HepG2 (cell line): ENCODE results near the gene RGL1. TPM values are rescaled to one million over a fixed set of nuclear protein-coding genes. Genes with fewer than 3 reads are reported as not detected.
A peak's percentile ranks its signal among the peaks of the same experiment; 100 is the strongest.

ENCODE experiments used
- ARNT2 ChIP-seq: sonication (generic); formaldehyde crosslinking; IDR thresholded peaks from 2 replicates; pipeline ENCODE4 v1.8.0; 2022; ENCODE audit warnings: mild to moderate bottlenecking, low read depth, missing genetic modification reagents, moderate library complexity
- CEBPB ChIP-seq: IDR thresholded peaks from 2 replicates; pipeline ENCODE4 v1.6.1; 2011; ENCODE audit warnings: low read depth, low read length, improper control_type of control experiment, borderline replicate concordance
- DPF2 ChIP-seq: sonication (generic); formaldehyde crosslinking; IDR thresholded peaks from 2 replicates; pipeline ENCODE4 v1.4.0; 2020; ENCODE audit warnings: mild to moderate bottlenecking, low read depth, missing genetic modification reagents, borderline replicate concordance
- EED ChIP-seq: sonication (generic); formaldehyde crosslinking; IDR thresholded peaks from 2 replicates; pipeline ENCODE4 v1.5.0; 2020; ENCODE audit warnings: mild to moderate bottlenecking, missing genetic modification reagents
- IRF2 ChIP-seq: IDR thresholded peaks from 2 replicates; pipeline ENCODE4 v1.6.1; 2018; ENCODE audit warnings: missing genetic modification reagents, missing compliant biosample characterization
- KAT8 ChIP-seq: IDR thresholded peaks from 2 replicates; pipeline ENCODE4 v1.6.1; 2016; ENCODE audit warnings: missing genetic modification reagents, missing compliant biosample characterization
- KDM2A ChIP-seq: sonication (generic); formaldehyde crosslinking; IDR thresholded peaks from 2 replicates; pipeline ENCODE4 v1.4.0; 2020; ENCODE audit warnings: low read depth, missing genetic modification reagents, borderline replicate concordance
- LCORL ChIP-seq, 2 experiments: fragments of 450-650 bp in 1 of 2; sonication (generic) in 1 of 2; formaldehyde crosslinking in 1 of 2; IDR thresholded peaks; 2 replicates each; pipeline versions ENCODE4 v1.5.0 to v1.6.1; 2017 to 2020; ENCODE audit warnings: antibody characterized with exemption in 1 of 2, missing genetic modification reagents in 1 of 2
- NFIC ChIP-seq: IDR thresholded peaks from 2 replicates; pipeline ENCODE4 v1.6.1; 2012; ENCODE audit warnings: mild to moderate bottlenecking, low read length, inconsistent platforms
- NFYB ChIP-seq: sonication (generic); formaldehyde crosslinking; IDR thresholded peaks from 2 replicates; pipeline ENCODE4 v1.4.0; 2020; ENCODE audit warnings: missing genetic modification reagents
- NR2F6 ChIP-seq, 2 experiments: IDR thresholded peaks; 2 replicates each; pipeline ENCODE4 v1.6.1; 2016; ENCODE audit warnings: antibody characterized with exemption in 1 of 2, mild to moderate bottlenecking in 1 of 2
- PRPF4 ChIP-seq: fragments of 200-400 bp; formaldehyde crosslinking; IDR thresholded peaks from 2 replicates; pipeline ENCODE4 v1.6.1; 2016; ENCODE audit warnings: low read length, low read depth; ENCODE audit not compliant: poor library complexity, severe bottlenecking
- RBM39 ChIP-seq: fragments of 200-400 bp; formaldehyde crosslinking; IDR thresholded peaks from one replicate; pipeline ENCODE4 v1.6.1; 2018; ENCODE audit warnings: antibody characterized with exemption, mild to moderate bottlenecking, low read depth, low read length; ENCODE audit not compliant: poor library complexity, severe bottlenecking
- SMAD3 ChIP-seq: sonication (generic); formaldehyde crosslinking; IDR thresholded peaks from 2 replicates; pipeline ENCODE4 v1.4.0; 2020; ENCODE audit warnings: missing genetic modification reagents
- SNAI1 ChIP-seq: sonication (generic); formaldehyde crosslinking; IDR thresholded peaks from 2 replicates; pipeline ENCODE4 v1.5.0; 2020; ENCODE audit warnings: mild to moderate bottlenecking, missing genetic modification reagents, borderline replicate concordance
- SRF ChIP-seq: IDR thresholded peaks from 2 replicates; pipeline ENCODE4 v1.6.1; 2011; ENCODE audit warnings: mild to moderate bottlenecking, low read depth, low read length, moderate library complexity
- STAT5B ChIP-seq: sonication (generic); formaldehyde crosslinking; IDR thresholded peaks from 2 replicates; pipeline ENCODE4 v1.4.0; 2020; ENCODE audit warnings: missing genetic modification reagents
- ZFAT ChIP-seq: sonication (generic); formaldehyde crosslinking; conservative IDR thresholded peaks from 2 replicates; pipeline ENCODE4 v1.8.1; 2023; ENCODE audit warnings: missing genetic modification reagents, inconsistent platforms
- ZKSCAN1 ChIP-seq: fragments of 150-350 bp; IDR thresholded peaks from 2 replicates; pipeline ENCODE4 v1.6.1; 2014; ENCODE audit warnings: low read length
- ZNF138 ChIP-seq: sonication (generic); formaldehyde crosslinking; IDR thresholded peaks from 2 replicates; pipeline ENCODE4 v1.5.0; 2020; ENCODE audit warnings: mild to moderate bottlenecking, low read depth, missing genetic modification reagents
- ZNF205 ChIP-seq: IDR thresholded peaks from 2 replicates; pipeline ENCODE4 v1.6.1; 2018; ENCODE audit warnings: missing biosample characterization, missing genetic modification reagents
- ZNF225 ChIP-seq: sonication (generic); formaldehyde crosslinking; IDR thresholded peaks from 2 replicates; pipeline ENCODE4 v1.4.0; 2020; ENCODE audit warnings: mild to moderate bottlenecking, missing genetic modification reagents
- ZNF34 ChIP-seq: sonication (generic); formaldehyde crosslinking; IDR thresholded peaks from 2 replicates; pipeline ENCODE4 v1.4.0; 2020; ENCODE audit warnings: mild to moderate bottlenecking, missing genetic modification reagents, borderline replicate concordance
- ZNF567 ChIP-seq: sonication (generic); formaldehyde crosslinking; IDR thresholded peaks from 2 replicates; pipeline ENCODE4 v1.8.1; 2023; ENCODE audit warnings: mild to moderate bottlenecking, missing genetic modification reagents, borderline replicate concordance
- ZNF747 ChIP-seq: sonication (generic); formaldehyde crosslinking; IDR thresholded peaks from 2 replicates; pipeline ENCODE4 v1.8.1; 2023; ENCODE audit warnings: missing genetic modification reagents, mild to moderate bottlenecking, borderline replicate concordance
- ZNF878 ChIP-seq: sonication (generic); formaldehyde crosslinking; IDR thresholded peaks from 2 replicates; pipeline ENCODE4 v1.8.1; 2023; ENCODE audit warnings: mild to moderate bottlenecking, missing genetic modification reagents, moderate library complexity
- polyA plus RNA-seq, 8 experiments: library from polyadenylated mRNA; depleted of rRNA in 3 of 8; stranded (reverse) in 7 of 8; unstranded in 1 of 8; fragments of >200 nt; fragmentation: Illumina TruSeq in 4 of 8; extraction: Trizol in 4 of 8; gene quantifications; 2 replicates each; pipeline versions ENCODE4 v1.2.1 to v1.2.3, GENCODE V29; 2011 to 2016; ENCODE audit warnings: low read depth in 4 of 8, missing spikeins in 1 of 8, mixed read lengths in 1 of 8; ENCODE audit not compliant: insufficient read depth in 1 of 8
- total RNA-seq, 5 experiments: library from RNA; depleted of rRNA; stranded (reverse); fragments of >200 nt; fragmentation: Illumina TruSeq; extraction: Trizol; gene quantifications; 2 replicates each; pipeline ENCODE4 v1.2.3, GENCODE V29; 2016; ENCODE audit warnings: low read depth in 1 of 5
- TF ChIP-seq, protein P1 (sequence below): sonication (generic); formaldehyde crosslinking; IDR thresholded peaks from 2 replicates; pipeline ENCODE4 v1.4.0; 2020; ENCODE audit warnings: missing genetic modification reagents
- TF ChIP-seq, protein P2 (sequence below), 2 experiments: fragments of 450-650 bp in 1 of 2; sonication (generic) in 1 of 2; formaldehyde crosslinking; IDR thresholded peaks; 2 replicates each; pipeline versions ENCODE4 v1.5.0 to v1.8.0; 2020 to 2022; ENCODE audit warnings: mild to moderate bottlenecking in 1 of 2, missing genetic modification reagents in 1 of 2
- TF ChIP-seq, protein P3 (sequence below): sonication (generic); formaldehyde crosslinking; conservative IDR thresholded peaks from 2 replicates; pipeline ENCODE4 v1.4.0; 2020; ENCODE audit warnings: missing genetic modification reagents

Gene RGL1
- total and polyA plus RNA-seq, 2 of the 13 experiments (the other 11 are each of a cell fraction or from before 2014, with no cell fraction given), result 3.5 to 4.7 TPM

DNA sequence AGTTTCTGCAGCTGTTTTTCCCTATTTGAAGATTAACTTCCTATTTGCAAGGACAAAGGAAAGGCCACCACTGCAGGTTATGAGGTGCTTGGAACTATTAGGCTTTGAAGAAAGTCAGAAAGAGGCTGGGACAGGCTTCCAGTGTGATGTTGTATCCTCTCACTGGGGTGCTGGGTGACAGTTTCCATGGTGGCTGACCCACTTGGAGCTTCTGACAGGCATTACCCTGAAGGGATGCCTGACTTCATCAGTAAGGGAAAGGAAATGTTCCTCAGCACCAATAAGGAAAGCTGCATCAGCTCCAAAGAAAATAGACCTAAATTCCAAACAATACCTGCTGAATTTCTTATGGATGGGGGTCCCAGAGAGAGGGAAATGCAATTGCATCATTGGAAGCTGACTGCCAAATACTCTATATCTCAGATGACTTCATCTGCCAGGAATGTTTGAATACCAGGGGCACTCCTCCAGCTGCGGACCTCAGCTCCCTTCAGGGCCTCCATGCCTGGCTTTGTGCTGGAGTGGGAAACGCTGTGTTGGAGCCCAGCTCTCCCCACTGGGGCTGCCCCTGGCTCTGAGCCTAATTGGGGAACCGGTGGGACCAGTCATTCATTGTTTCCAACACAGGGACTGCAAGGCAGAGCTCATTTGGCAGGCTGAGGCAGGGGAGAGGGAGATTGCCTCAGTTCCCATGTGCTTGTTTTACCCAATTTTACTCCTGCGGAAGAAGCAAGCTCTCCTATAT is 76.6 kb downstream of the RGL1 start (continued):
- TF ChIP-seq ZNF747 (CRISPR knock-in tag) (no peak), IRF2 (CRISPR knock-in tag) (no peak), PRPF4 (no peak), NR2F6 (IDR thresholded peaks at IDR 0.05) (no peak), NR2F6 (CRISPR knock-in tag; IDR thresholded peaks at IDR 0.05) (no peak), ZNF567 (no peak), SNAI1 (CRISPR knock-in tag) (no peak), RBM39 (no peak), NFIC (no peak), CEBPB (peak; percentile 75), KDM2A (CRISPR knock-in tag) (0 out of 2 replicates have a peak, but pooled peaks have one; percentile 33), KAT8 (CRISPR knock-in tag) (no peak), ZNF205 (CRISPR knock-in tag) (no peak), NFYB (CRISPR knock-in tag) (no peak), EED (CRISPR knock-in tag) (no peak), ZFAT (CRISPR knock-in tag) (no peak), STAT5B (CRISPR knock-in tag) (no peak), ZNF34 (CRISPR knock-in tag) (no peak), LCORL (IDR thresholded peaks at IDR 0.05) (no peak), LCORL (CRISPR knock-in tag; IDR thresholded peaks at IDR 0.05) (peak; percentile 47; the same call in 1 of the 2 replicates), ZNF878 (CRISPR knock-in tag) (no peak), ZKSCAN1 (no peak), ZNF138 (CRISPR knock-in tag) (no peak), ZNF225 (CRISPR knock-in tag) (no peak), SMAD3 (CRISPR knock-in tag) (no peak), DPF2 (no peak), SRF (no peak), ARNT2 (CRISPR knock-in tag) (no peak)
- TF ChIP-seq, protein P1, sequence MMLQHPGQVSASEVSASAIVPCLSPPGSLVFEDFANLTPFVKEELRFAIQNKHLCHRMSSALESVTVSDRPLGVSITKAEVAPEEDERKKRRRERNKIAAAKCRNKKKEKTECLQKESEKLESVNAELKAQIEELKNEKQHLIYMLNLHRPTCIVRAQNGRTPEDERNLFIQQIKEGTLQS (CRISPR knock-in tag), result peak; percentile 95
- TF ChIP-seq, protein P2, sequence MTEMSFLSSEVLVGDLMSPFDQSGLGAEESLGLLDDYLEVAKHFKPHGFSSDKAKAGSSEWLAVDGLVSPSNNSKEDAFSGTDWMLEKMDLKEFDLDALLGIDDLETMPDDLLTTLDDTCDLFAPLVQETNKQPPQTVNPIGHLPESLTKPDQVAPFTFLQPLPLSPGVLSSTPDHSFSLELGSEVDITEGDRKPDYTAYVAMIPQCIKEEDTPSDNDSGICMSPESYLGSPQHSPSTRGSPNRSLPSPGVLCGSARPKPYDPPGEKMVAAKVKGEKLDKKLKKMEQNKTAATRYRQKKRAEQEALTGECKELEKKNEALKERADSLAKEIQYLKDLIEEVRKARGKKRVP (CRISPR knock-in tag; IDR thresholded peaks at IDR 0.05), result peak in 1 of 2 experiments; percentile 79; a peak in 2 of 4 replicates
- TF ChIP-seq, protein P3, sequence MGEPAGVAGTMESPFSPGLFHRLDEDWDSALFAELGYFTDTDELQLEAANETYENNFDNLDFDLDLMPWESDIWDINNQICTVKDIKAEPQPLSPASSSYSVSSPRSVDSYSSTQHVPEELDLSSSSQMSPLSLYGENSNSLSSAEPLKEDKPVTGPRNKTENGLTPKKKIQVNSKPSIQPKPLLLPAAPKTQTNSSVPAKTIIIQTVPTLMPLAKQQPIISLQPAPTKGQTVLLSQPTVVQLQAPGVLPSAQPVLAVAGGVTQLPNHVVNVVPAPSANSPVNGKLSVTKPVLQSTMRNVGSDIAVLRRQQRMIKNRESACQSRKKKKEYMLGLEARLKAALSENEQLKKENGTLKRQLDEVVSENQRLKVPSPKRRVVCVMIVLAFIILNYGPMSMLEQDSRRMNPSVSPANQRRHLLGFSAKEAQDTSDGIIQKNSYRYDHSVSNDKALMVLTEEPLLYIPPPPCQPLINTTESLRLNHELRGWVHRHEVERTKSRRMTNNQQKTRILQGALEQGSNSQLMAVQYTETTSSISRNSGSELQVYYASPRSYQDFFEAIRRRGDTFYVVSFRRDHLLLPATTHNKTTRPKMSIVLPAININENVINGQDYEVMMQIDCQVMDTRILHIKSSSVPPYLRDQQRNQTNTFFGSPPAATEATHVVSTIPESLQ, result no peak
